GM18951 (cell line): ENCODE data around the gene SLC6A7.

Experiments
- POLR2A ChIP-seq: IDR thresholded peaks from 4 replicates; pipeline ENCODE4 v1.6.1; 2011; ENCODE audit warnings: mild to moderate bottlenecking; ENCODE audit not compliant: insufficient read length, insufficient read depth; ENCODE audit errors: extremely low read depth
- in situ Hi-C: fragments of 300-500 bp; cut with MboI; formaldehyde crosslinking; loops from one replicate; pipeline ENCODE4 v1.12.0; 2022; ENCODE audit warnings: low sequenced_read_pairs, mixed read lengths, inconsistent platforms; ENCODE audit not compliant: unreplicated experiment

SLC6A7 gene

GRCh38 chr5:150255659-150256409 lies 66.0 kb downstream of the SLC6A7 start:
- no peak for TF ChIP-seq POLR2A

GRCh38 chr5:150256410-150257064 lies 66.7 kb downstream of the SLC6A7 start:
- in situ Hi-C loops, result no loop called here
- no peak for TF ChIP-seq POLR2A

More at GRCh38 chr5:150255659-150256409, 66.0 kb downstream of the SLC6A7 start:
- in situ Hi-C loops, result no loop called here

DNA sequence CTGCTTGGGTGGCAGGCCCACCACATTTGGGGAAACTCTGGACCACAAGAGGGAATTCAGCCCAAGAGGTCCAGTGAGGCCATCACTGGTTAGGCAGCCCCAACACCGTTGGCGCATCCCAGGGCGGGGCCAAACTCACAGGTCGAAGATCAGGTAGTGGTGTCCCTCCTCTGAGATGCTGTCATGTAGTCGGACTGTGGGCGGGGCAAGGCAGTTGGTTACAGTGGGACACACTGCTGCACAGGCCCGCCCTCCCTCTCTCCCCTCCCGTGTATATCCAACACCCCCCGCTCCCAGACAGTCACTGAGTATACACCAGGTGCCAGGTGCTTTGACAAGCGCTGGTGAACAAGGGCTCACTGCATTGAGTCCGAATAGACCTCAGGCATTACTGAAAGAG lies 67.6 kb downstream of the SLC6A7 start:
- TF ChIP-seq POLR2A, result no peak
- in situ Hi-C loops, result no loop called here

GRCh38 chr5:150258130-150258529 lies 68.3 kb downstream of the SLC6A7 start:
- TF ChIP-seq POLR2A, result no peak
- in situ Hi-C loops, result no loop called here
